Measurements from ENCODE around the gene PRSS1. TPM values are rescaled to one million over a fixed set of nuclear protein-coding genes. Genes with fewer than 3 reads are reported as not detected.
A peak's percentile ranks its signal among the peaks of the same experiment; 100 is the strongest.

Gene PRSS1
- total and polyA plus RNA-seq, 2 donors (not counting 1 experiment from before 2014, with no cell fraction given) = not detected

DNA sequence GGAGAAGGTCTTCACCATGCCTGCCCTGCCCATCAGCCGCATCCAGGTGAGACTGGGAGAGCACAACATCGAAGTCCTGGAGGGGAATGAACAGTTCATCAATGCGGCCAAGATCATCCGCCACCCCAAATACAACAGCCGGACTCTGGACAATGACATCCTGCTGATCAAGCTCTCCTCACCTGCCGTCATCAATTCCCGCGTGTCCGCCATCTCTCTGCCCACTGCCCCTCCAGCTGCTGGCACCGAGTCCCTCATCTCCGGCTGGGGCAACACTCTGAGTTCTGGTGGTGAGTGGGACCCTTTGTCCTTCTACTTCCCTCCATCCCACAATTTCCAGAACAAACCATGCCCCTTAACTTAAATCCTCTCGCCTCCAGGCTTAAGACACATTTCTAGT is 24.0 kb downstream of the PRSS1 start:
- Histone ChIP-seq H3K27ac (ENCODE audit: low read length in 2 of 2) (no peak overlapping the region), H3K79me2 (ENCODE audit: control insufficient read depth, insufficient read depth, low read length) (no peaks in the 10 kb centered on the region), H4K20me1 (ENCODE audit: control insufficient read depth, insufficient read depth, low read length, poor library complexity, severe bottlenecking) (no peaks in the 10 kb centered on the region), H3K36me3 (replicated peaks in 1 of 2; ENCODE audit: control extremely low read depth in 1 of 2, control insufficient read depth in 1 of 2, extremely low read depth in 1 of 2, insufficient read depth in 2 of 2, low read length in 1 of 2) (no peaks in the 10 kb centered on the region), H3K4me1 (ENCODE audit: control insufficient read depth in 2 of 2, insufficient read depth in 2 of 2, low read length in 2 of 2) (peaks cover 9 to 21% of the 10 kb centered on the region in 2 donors), H2AFZ (ENCODE audit: insufficient read depth, low read depth, low read length, poor library complexity, severe bottlenecking) (no peak overlapping the region), H3K9me3 (ENCODE audit: control extremely low read depth in 1 of 3, control insufficient read depth in 2 of 3, insufficient read depth in 1 of 3, low read length in 2 of 3) (no peaks in the 10 kb centered on the region), H3K9ac (ENCODE audit: low read length) (no peak overlapping the region), H3K4me2 (replicated peaks; ENCODE audit: low read depth, low read length, poor library complexity, severe bottlenecking) (no peak overlapping the region), H3K27me3 (replicated peaks in 1 of 4; ENCODE audit: control extremely low read depth in 1 of 4, control insufficient read depth in 3 of 4, insufficient read depth in 4 of 4, low read length in 3 of 4) (no peaks in the 10 kb centered on the region), H3K4me3 (ENCODE audit: control extremely low read depth in 1 of 5, extremely low read depth in 1 of 5, insufficient read depth in 1 of 5, low read depth in 2 of 5, low read length in 4 of 5) (no peak overlapping the region)
- H3K9me3 Mint-ChIP-seq (ENCODE audit: insufficient read depth) = no peaks in the 10 kb centered on the region
- ChIA-PET CTCF (interaction anchor here (5.5 to 32.8 kb wide), 2 partner anchors 10 to 37 kb away, joined by 41 to 1138 read pairs; no protein-coding TSS in a partner anchor), POLR2A (no interaction called here)
- H3K27ac Mint-ChIP-seq = peak overlapping the region; percentile 39
- WGBS (ENCODE audit: insufficient coverage) = 85% methylated on average over 12 of the region's 12 CpGs
- intact Hi-C loops (cut with micrococcal nuclease) = no loop called here
- peaks cover 21% of the 10 kb centered on the region for H3K4me1 Mint-ChIP-seq
- ATAC-seq (ENCODE audit: low read depth) (no peak), DNase-seq (no peak)
- peaks cover 3% of the 10 kb centered on the region for H3K27me3 Mint-ChIP-seq
- no peak overlapping the region for H3K4me3 Mint-ChIP-seq
- TF ChIP-seq EZH2 (IDR thresholded peaks at IDR 0.05; ENCODE audit: borderline replicate concordance, insufficient read depth, low read depth, low read length, poor library complexity, severe bottlenecking) = no peak
- TF ChIP-seq, protein P1, sequence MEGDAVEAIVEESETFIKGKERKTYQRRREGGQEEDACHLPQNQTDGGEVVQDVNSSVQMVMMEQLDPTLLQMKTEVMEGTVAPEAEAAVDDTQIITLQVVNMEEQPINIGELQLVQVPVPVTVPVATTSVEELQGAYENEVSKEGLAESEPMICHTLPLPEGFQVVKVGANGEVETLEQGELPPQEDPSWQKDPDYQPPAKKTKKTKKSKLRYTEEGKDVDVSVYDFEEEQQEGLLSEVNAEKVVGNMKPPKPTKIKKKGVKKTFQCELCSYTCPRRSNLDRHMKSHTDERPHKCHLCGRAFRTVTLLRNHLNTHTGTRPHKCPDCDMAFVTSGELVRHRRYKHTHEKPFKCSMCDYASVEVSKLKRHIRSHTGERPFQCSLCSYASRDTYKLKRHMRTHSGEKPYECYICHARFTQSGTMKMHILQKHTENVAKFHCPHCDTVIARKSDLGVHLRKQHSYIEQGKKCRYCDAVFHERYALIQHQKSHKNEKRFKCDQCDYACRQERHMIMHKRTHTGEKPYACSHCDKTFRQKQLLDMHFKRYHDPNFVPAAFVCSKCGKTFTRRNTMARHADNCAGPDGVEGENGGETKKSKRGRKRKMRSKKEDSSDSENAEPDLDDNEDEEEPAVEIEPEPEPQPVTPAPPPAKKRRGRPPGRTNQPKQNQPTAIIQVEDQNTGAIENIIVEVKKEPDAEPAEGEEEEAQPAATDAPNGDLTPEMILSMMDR (IDR thresholded peaks at IDR 0.05) = no peak

DNA sequence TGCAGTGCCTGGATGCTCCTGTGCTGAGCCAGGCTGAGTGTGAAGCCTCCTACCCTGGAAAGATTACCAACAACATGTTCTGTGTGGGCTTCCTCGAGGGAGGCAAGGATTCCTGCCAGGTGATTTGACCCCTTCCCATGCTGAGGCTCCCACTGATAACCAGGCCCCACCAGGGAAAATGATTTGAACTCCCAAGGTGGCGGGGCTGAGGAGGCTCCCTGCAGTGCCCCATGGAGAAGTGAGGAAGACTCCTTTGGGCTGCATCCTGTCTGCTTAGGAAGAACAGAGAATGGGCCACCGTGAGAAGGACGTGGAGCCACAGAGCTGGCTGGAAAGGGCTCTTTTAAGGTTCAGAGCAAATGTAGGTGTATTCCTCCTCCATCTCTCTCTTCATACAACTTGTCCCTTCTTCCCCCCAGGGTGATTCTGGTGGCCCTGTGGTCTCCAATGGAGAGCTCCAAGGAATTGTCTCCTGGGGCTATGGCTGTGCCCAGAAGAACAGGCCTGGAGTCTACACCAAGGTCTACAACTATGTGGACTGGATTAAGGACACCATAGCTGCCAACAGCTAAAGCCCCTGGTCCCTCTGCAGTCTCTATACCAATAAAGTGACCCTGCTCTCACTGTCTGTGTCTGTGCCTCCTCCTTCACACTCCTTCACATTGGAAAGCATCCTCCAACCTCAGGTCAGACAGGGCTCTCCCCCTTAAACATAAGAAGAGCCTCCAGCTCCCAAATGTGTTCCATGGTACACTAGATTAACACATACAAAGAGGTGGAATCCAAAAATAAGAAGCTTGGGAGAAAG is 24.9 kb downstream of the PRSS1 start:
- Mint-ChIP-seq H3K27me3 (peaks cover 3% of the 10 kb centered on the region), H3K4me1 (peaks cover 21% of the 10 kb centered on the region), H3K4me3 (no peak overlapping the region), H3K9me3 (ENCODE audit: insufficient read depth) (no peaks in the 10 kb centered on the region), H3K27ac (peak overlapping the region; percentile 21)
- ATAC-seq (ENCODE audit: low read depth) = no peak
- no peak overlapping the region for H3K4me3 ChIP-seq (ENCODE audit: control extremely low read depth in 1 of 5, extremely low read depth in 1 of 5, insufficient read depth in 1 of 5, low read depth in 2 of 5, low read length in 4 of 5)
- H3K9me3 ChIP-seq (ENCODE audit: control extremely low read depth in 1 of 3, control insufficient read depth in 2 of 3, insufficient read depth in 1 of 3, low read length in 2 of 3) = no peaks in the 10 kb centered on the region
- ChIA-PET POLR2A (no interaction called here), CTCF (interaction anchor here (1.2 to 32.8 kb wide), 3 partner anchors 9 to 62 kb away, joined by 6 to 1138 read pairs (median 8); no protein-coding TSS in a partner anchor)
- H3K9ac ChIP-seq (ENCODE audit: low read length) = no peak overlapping the region
- H3K27me3 ChIP-seq (replicated peaks in 1 of 4; ENCODE audit: control extremely low read depth in 1 of 4, control insufficient read depth in 3 of 4, insufficient read depth in 4 of 4, low read length in 3 of 4) = no peaks in the 10 kb centered on the region
- no peak overlapping the region for H2AFZ ChIP-seq (ENCODE audit: insufficient read depth, low read depth, low read length, poor library complexity, severe bottlenecking)
- TF ChIP-seq, protein P1 (IDR thresholded peaks at IDR 0.05) = no peak
- no peak for TF ChIP-seq EZH2 (IDR thresholded peaks at IDR 0.05; ENCODE audit: borderline replicate concordance, insufficient read depth, low read depth, low read length, poor library complexity, severe bottlenecking)
- intact Hi-C loops (cut with micrococcal nuclease) = no loop called here
- H3K27ac ChIP-seq (ENCODE audit: low read length in 2 of 2) = no peak overlapping the region
- H3K79me2 ChIP-seq (ENCODE audit: control insufficient read depth, insufficient read depth, low read length) = no peaks in the 10 kb centered on the region
- DNase-seq = no peak
- WGBS (ENCODE audit: insufficient coverage) = 50% methylated on average over 1 of the region's 4 CpGs
- H3K36me3 ChIP-seq (replicated peaks in 1 of 2; ENCODE audit: control extremely low read depth in 1 of 2, control insufficient read depth in 1 of 2, extremely low read depth in 1 of 2, insufficient read depth in 2 of 2, low read length in 1 of 2) = no peaks in the 10 kb centered on the region
- no peaks in the 10 kb centered on the region for H4K20me1 ChIP-seq (ENCODE audit: control insufficient read depth, insufficient read depth, low read length, poor library complexity, severe bottlenecking)
- H3K4me1 ChIP-seq (ENCODE audit: control insufficient read depth in 2 of 2, insufficient read depth in 2 of 2, low read length in 2 of 2) = peaks cover 9 to 21% of the 10 kb centered on the region in 2 donors
- no peak overlapping the region for H3K4me2 ChIP-seq (replicated peaks; ENCODE audit: low read depth, low read length, poor library complexity, severe bottlenecking)

Measured in B cell (primary cell).